ENCODE results near the gene MEOX2. TPM values are rescaled to one million over a fixed set of nuclear protein-coding genes. Genes with fewer than 3 reads are reported as not detected.

MEOX2 gene
- total and polyA plus RNA-seq, 2 donors from 2014 or later, result 1.2 TPM; not detected in 1

DNA sequence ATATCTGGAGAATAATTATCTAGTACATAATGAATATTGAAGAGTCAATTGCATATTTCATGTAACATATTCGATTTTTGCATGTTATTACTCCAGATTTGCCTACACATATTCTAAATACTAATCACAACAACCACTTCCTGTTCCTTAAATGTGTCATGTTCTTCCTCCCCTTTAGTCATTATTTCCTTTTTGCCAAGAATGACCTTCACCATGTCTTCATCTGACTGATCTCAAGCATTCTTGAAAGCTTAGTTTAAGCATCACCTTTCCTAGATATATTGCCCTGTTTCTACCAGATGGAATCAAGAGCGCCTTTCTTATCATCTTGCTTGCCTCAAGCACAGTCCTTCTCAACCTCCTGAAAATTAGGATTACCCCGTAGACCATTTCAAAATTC, 23.5 kb upstream of the MEOX2 start:
- TF ChIP-seq, protein P1, sequence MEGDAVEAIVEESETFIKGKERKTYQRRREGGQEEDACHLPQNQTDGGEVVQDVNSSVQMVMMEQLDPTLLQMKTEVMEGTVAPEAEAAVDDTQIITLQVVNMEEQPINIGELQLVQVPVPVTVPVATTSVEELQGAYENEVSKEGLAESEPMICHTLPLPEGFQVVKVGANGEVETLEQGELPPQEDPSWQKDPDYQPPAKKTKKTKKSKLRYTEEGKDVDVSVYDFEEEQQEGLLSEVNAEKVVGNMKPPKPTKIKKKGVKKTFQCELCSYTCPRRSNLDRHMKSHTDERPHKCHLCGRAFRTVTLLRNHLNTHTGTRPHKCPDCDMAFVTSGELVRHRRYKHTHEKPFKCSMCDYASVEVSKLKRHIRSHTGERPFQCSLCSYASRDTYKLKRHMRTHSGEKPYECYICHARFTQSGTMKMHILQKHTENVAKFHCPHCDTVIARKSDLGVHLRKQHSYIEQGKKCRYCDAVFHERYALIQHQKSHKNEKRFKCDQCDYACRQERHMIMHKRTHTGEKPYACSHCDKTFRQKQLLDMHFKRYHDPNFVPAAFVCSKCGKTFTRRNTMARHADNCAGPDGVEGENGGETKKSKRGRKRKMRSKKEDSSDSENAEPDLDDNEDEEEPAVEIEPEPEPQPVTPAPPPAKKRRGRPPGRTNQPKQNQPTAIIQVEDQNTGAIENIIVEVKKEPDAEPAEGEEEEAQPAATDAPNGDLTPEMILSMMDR (IDR thresholded peaks at IDR 0.05; ENCODE audit: borderline replicate concordance, extremely low read depth, insufficient read depth), result no peak
- H3K36me3 ChIP-seq (ENCODE audit: control insufficient read depth in 2 of 3, insufficient read depth in 3 of 3, low read length in 3 of 3), result no peaks in the 10 kb centered on the region

DNA sequence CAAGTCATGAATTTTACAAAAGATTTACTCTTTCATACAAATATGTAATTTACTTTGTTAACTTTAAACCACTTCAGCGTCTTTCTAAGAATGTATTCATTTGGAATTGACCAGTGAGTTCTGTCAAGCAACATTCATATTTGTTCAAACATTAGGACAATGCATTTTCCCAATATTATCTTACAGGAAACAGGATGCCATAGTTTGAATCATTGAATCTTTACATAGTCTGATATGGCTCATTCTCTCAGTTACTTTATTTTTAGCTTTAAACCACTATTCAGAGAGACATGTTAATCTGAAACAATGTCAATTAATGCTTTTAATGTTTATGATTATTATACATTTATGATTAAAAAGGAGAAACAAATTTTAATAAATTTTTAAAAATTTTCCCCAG, 21.1 kb upstream of the MEOX2 start:
- FAIRE-seq, result no peak
- Histone ChIP-seq H3K4me1 (ENCODE audit: control insufficient read depth in 2 of 3, insufficient read depth in 2 of 3, low read depth in 1 of 3, low read length in 3 of 3) (no peaks in the 10 kb centered on the region), H3K36me3 (ENCODE audit: control insufficient read depth in 2 of 3, insufficient read depth in 3 of 3, low read length in 3 of 3) (no peaks in the 10 kb centered on the region), H3K4me3 (ENCODE audit: low read length in 3 of 3) (no peak overlapping the region), H3K27me3 (ENCODE audit: control insufficient read depth, insufficient read depth, low read length) (no peaks in the 10 kb centered on the region), H3K9me3 (ENCODE audit: control insufficient read depth in 2 of 3, insufficient read depth in 1 of 3, low read length in 3 of 3) (no peaks in the 10 kb centered on the region), H3K9ac (ENCODE audit: low read length in 3 of 3) (no peak overlapping the region), H3K27ac (ENCODE audit: low read depth in 2 of 2, low read length in 2 of 2) (no peak overlapping the region)
- intact Hi-C loops (cut with DNase I), result no loop called here
- TF ChIP-seq, protein P1 (IDR thresholded peaks at IDR 0.05; ENCODE audit: borderline replicate concordance, extremely low read depth, insufficient read depth), result no peak
- no peak for DNase-seq

More for the DNA sequence above, 23.5 kb upstream of the MEOX2 start:
- Histone ChIP-seq H3K9ac (ENCODE audit: low read length in 3 of 3) (no peak overlapping the region), H3K4me1 (ENCODE audit: control insufficient read depth in 2 of 3, insufficient read depth in 2 of 3, low read depth in 1 of 3, low read length in 3 of 3) (no peaks in the 10 kb centered on the region), H3K27me3 (ENCODE audit: control insufficient read depth, insufficient read depth, low read length) (no peaks in the 10 kb centered on the region), H3K27ac (ENCODE audit: low read depth in 2 of 2, low read length in 2 of 2) (no peak overlapping the region), H3K4me3 (ENCODE audit: low read length in 3 of 3) (no peak overlapping the region), H3K9me3 (ENCODE audit: control insufficient read depth in 2 of 3, insufficient read depth in 1 of 3, low read length in 3 of 3) (no peaks in the 10 kb centered on the region)
- DNase-seq (no peak), FAIRE-seq (no peak)
- intact Hi-C loops (cut with DNase I), result no loop called here

DNA sequence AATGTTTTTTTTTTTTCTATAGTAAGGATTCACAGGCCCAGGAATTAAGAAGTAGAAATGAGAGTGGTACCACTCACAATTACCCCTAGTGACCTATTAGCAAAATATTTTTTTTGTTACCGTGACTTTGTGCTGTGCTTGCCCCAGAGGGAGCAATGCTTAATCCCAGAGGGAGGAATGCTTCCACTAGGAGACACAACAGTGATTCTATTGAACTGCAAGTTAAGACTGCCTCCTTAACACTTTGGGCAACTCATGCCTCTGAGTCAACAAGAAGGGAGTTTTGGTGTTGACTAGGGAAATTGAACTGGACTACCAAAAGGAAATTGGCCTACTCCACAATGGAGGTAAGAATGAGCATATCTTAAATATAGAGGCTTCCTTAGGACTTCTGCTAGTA, 17.2 kb upstream of the MEOX2 start:
- Histone ChIP-seq H3K36me3 (ENCODE audit: control insufficient read depth in 2 of 3, insufficient read depth in 3 of 3, low read length in 3 of 3) (no peaks in the 10 kb centered on the region), H3K4me3 (ENCODE audit: low read length in 3 of 3) (no peak overlapping the region), H3K27me3 (ENCODE audit: control insufficient read depth, insufficient read depth, low read length) (no peaks in the 10 kb centered on the region), H3K27ac (ENCODE audit: low read depth in 2 of 2, low read length in 2 of 2) (no peak overlapping the region), H3K9me3 (ENCODE audit: control insufficient read depth in 2 of 3, insufficient read depth in 1 of 3, low read length in 3 of 3) (no peaks in the 10 kb centered on the region), H3K4me1 (ENCODE audit: control insufficient read depth in 2 of 3, insufficient read depth in 2 of 3, low read depth in 1 of 3, low read length in 3 of 3) (no peaks in the 10 kb centered on the region), H3K9ac (ENCODE audit: low read length in 3 of 3) (no peak overlapping the region)
- DNase-seq (no peak), FAIRE-seq (no peak)
- TF ChIP-seq, protein P1 (IDR thresholded peaks at IDR 0.05; ENCODE audit: borderline replicate concordance, extremely low read depth, insufficient read depth), result no peak
- intact Hi-C loops (cut with DNase I), result no loop called here

DNA sequence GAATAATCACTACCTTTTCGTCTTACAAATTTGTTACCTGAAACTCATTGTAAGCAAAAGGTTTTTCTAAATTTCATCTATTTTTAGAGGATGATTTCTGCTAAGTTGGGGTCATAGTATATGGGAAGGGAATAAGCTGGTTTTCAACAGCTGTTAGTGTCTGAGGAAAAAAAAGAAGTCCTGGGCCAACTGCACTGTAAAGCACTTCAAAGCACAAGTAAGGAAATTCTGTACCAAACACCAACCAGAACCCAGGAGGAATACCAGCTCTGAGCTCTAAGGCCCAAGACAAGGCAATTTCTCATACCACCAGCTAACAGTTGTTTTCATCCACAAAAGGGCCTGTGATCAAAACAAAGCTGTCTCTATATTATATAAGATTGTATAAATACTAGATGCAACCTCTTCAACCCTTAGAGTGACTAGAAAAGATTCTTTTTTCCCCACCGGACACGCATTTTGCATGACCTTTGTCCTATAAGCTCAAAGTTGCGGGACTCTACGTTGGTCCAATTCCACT, 6.1 kb upstream of the MEOX2 start:
- Histone ChIP-seq H3K27ac (ENCODE audit: low read depth in 2 of 2, low read length in 2 of 2) (no peak overlapping the region), H3K27me3 (ENCODE audit: control insufficient read depth, insufficient read depth, low read length) (peaks cover 18% of the 10 kb centered on the region), H3K36me3 (ENCODE audit: control insufficient read depth in 2 of 3, insufficient read depth in 3 of 3, low read length in 3 of 3) (no peaks in the 10 kb centered on the region), H3K9me3 (ENCODE audit: control insufficient read depth in 2 of 3, insufficient read depth in 1 of 3, low read length in 3 of 3) (no peaks in the 10 kb centered on the region), H3K4me1 (ENCODE audit: control insufficient read depth in 2 of 3, insufficient read depth in 2 of 3, low read depth in 1 of 3, low read length in 3 of 3) (no peaks in the 10 kb centered on the region), H3K4me3 (ENCODE audit: low read length in 3 of 3) (no peak overlapping the region), H3K9ac (ENCODE audit: low read length in 3 of 3) (no peak overlapping the region)
- TF ChIP-seq, protein P1 (IDR thresholded peaks at IDR 0.05; ENCODE audit: borderline replicate concordance, extremely low read depth, insufficient read depth), result no peak
- FAIRE-seq (no peak), DNase-seq (no peak)
- intact Hi-C loops (cut with DNase I), result no loop called here

Measured in kidney (tissue), 14 donors.